ENCODE measurements around the gene NISCH. TPM values are rescaled to one million over a fixed set of nuclear protein-coding genes. Genes with fewer than 3 reads are reported as not detected.

Gene NISCH
- total RNA-seq, 1 experiment from 2014 or later, result 104 TPM

GRCh38 chr3:52488746-52489145 lies 33.3 kb downstream of the NISCH start:
- Histone ChIP-seq H2BK12ac (ENCODE audit: insufficient read length, low read depth, low read length) (no peak overlapping the region), H3K23me2 (ENCODE audit: insufficient read length, low read depth, low read length, poor library complexity, severe bottlenecking) (no peaks in the 10 kb centered on the region), H3K4ac (ENCODE audit: low read depth, low read length) (no peak overlapping the region), H4K5ac (ENCODE audit: insufficient read length, low read depth, low read length) (no peak overlapping the region), H2AFZ (ENCODE audit: low read length) (no peak overlapping the region), H2BK120ac (ENCODE audit: low read depth, low read length, poor library complexity, severe bottlenecking) (no peak overlapping the region), H3K79me2 (ENCODE audit: insufficient read depth, low read length) (no peaks in the 10 kb centered on the region), H3K4me1 (ENCODE audit: insufficient read depth, low read length) (no peaks in the 10 kb centered on the region), H3T11ph (ENCODE audit: low read length) (no peak overlapping the region), H2BK5ac (ENCODE audit: insufficient read length, low read length) (no peak overlapping the region), H3K9me3 (ENCODE audit: control insufficient read depth, low read depth, low read length) (no peaks in the 10 kb centered on the region), H3K23ac (ENCODE audit: insufficient read length, low read depth, low read length) (no peak overlapping the region), H3K14ac (ENCODE audit: insufficient read depth, low read length) (no peak overlapping the region), H2BK15ac (ENCODE audit: low read depth, low read length) (no peak overlapping the region), H3K18ac (ENCODE audit: insufficient read length, low read depth, low read length) (no peak overlapping the region), H3K27me3 (ENCODE audit: insufficient read depth, low read length) (no peaks in the 10 kb centered on the region), H4K91ac (ENCODE audit: insufficient read length, low read depth, low read length) (no peak overlapping the region), H3K56ac (ENCODE audit: insufficient read length, low read depth, low read length) (no peak overlapping the region), H2AK5ac (ENCODE audit: insufficient read length, low read length) (no peak overlapping the region), H4K20me1 (ENCODE audit: control insufficient read depth, insufficient read depth, insufficient read length) (no peaks in the 10 kb centered on the region), H4K8ac (replicated peaks; ENCODE audit: insufficient read length, low read depth, low read length) (no peak overlapping the region), H2BK20ac (ENCODE audit: low read depth, low read length, poor library complexity, severe bottlenecking) (no peak overlapping the region), H3K27ac (ENCODE audit: insufficient read length, low read depth, low read length) (no peak overlapping the region), H3K79me1 (ENCODE audit: insufficient read depth, low read depth, low read length, poor library complexity, severe bottlenecking) (no peaks in the 10 kb centered on the region), H3K9ac (ENCODE audit: extremely low read depth, insufficient read length, low read length) (no peak overlapping the region), H3K4me2 (ENCODE audit: insufficient read depth, insufficient read length, low read length) (no peak overlapping the region)
- Mint-ChIP-seq H3K4me3 (no peak overlapping the region), H3K27me3 (ENCODE audit: low read depth) (no peaks in the 10 kb centered on the region), H3K9me3 (no peaks in the 10 kb centered on the region), H3K27ac (no peak overlapping the region), H3K36me3 (ENCODE audit: insufficient read depth in 1 of 3, low read depth in 3 of 3) (peaks cover 24 to 82% (median 81%) of the 10 kb centered on the region in 3 experiments), H3K4me1 (peaks cover 3 to 9% of the 10 kb centered on the region in 2 experiments; a peak in 2 of 4 replicates)
- no CpG with 5 or more reads among the region's 3 CpGs for WGBS (ENCODE audit: extremely low coverage, insufficient read length, low lambda C conversion rate)
- TF ChIP-seq CTCF (conservative IDR thresholded peaks at IDR 0.05), result no peak
- DNase-seq, result no peak

Data from H9 (cell line).